Activated T-helper 1 cell treated with anti-CD3 and anti-CD28 coated beads, Interleukin-2, amount 50 U/mL, for 16 hours (primary cell): Measurements from ENCODE around the gene ADAM20.
"Not testable (repeated sequence)": the region's sequence is repeated elsewhere in the genome, so short reads cannot be mapped to it uniquely, and the experiment has no call there.

Source experiments
- DNase-seq, 2 donors: peaks; one replicate each; pipeline ENCODE4 v3.0.0-alpha.2; 2020; ENCODE audit warnings: low read depth in 1 of 2, low spot score in 1 of 2

Gene ADAM20

GRCh38 chr14:70534904-70535303 is at the start of gene ADAM20:
TSS of gene ADAM20 (minus strand) at chr14:70535004. CDS start at chr14:70524757, 10,247 bp downstream.
- no peak for DNase-seq

GRCh38 chr14:70576891-70577290 is 42.1 kb upstream of the ADAM20 start:
- no peak for DNase-seq

GRCh38 chr14:70573050-70573449 is 38.2 kb upstream of the ADAM20 start:
- DNase-seq, result no peak

- no peak for DNase-seq
These were observed 36.3 kb upstream of the ADAM20 start for GRCh38 chr14:70571139-70571538.

GRCh38 chr14:70567791-70568190 is 33.0 kb upstream of the ADAM20 start:
- DNase-seq, result no peak

GRCh38 chr14:70563869-70564268 is 29.1 kb upstream of the ADAM20 start:
- no peak for DNase-seq

- no peak for DNase-seq
These were observed 28.6 kb upstream of the ADAM20 start for GRCh38 chr14:70563417-70563816.

- DNase-seq, result no peak
These were observed 23.6 kb upstream of the ADAM20 start for GRCh38 chr14:70558356-70558755.

- DNase-seq, result no peak
These were observed 21.1 kb upstream of the ADAM20 start for GRCh38 chr14:70555890-70556289.

- DNase-seq, result no peak
These were observed 3.3 kb upstream of the ADAM20 start for GRCh38 chr14:70538087-70538486.

GRCh38 chr14:70536830-70537229 is 2.0 kb upstream of the ADAM20 start:
- DNase-seq, result no peak

GRCh38 chr14:70530417-70530816 is 4.4 kb downstream of the ADAM20 start:
- DNase-seq, result no peak

GRCh38 chr14:70527501-70528105 is 7.2 kb downstream of the ADAM20 start:
- no peak for DNase-seq

GRCh38 chr14:70525691-70526090 is 9.1 kb downstream of the ADAM20 start:
- no peak for DNase-seq

- DNase-seq, result no peak
These were observed 19.0 kb downstream of the ADAM20 start for GRCh38 chr14:70515811-70516210.

- no peak for DNase-seq
These were observed 20.4 kb downstream of the ADAM20 start for GRCh38 chr14:70514168-70515069.

GRCh38 chr14:70498191-70498590 is 36.6 kb downstream of the ADAM20 start:
- DNase-seq, result no peak

- DNase-seq, result no peak
These were observed 45.1 kb downstream of the ADAM20 start for GRCh38 chr14:70489579-70490200.

- DNase-seq, result not testable (repeated sequence)
These were observed 57.3 kb downstream of the ADAM20 start for GRCh38 chr14:70477356-70478105.

GRCh38 chr14:70475459-70475858 is 59.3 kb downstream of the ADAM20 start:
- DNase-seq, result not testable (repeated sequence)

GRCh38 chr14:70473825-70474224 is 61.0 kb downstream of the ADAM20 start:
- no peak for DNase-seq
